NT2/D1 (cell line): ENCODE measurements around the gene IGFL4.

Experiments used
- SUZ12 ChIP-seq: IDR thresholded peaks from 2 replicates; pipeline ENCODE4 v1.6.1; 2011; ENCODE audit not compliant: insufficient read length, insufficient read depth; ENCODE audit errors: extremely low read depth
- YY1 ChIP-seq: IDR thresholded peaks from 2 replicates; pipeline ENCODE4 v1.6.1; 2011; ENCODE audit not compliant: insufficient read length, insufficient read depth

DNA sequence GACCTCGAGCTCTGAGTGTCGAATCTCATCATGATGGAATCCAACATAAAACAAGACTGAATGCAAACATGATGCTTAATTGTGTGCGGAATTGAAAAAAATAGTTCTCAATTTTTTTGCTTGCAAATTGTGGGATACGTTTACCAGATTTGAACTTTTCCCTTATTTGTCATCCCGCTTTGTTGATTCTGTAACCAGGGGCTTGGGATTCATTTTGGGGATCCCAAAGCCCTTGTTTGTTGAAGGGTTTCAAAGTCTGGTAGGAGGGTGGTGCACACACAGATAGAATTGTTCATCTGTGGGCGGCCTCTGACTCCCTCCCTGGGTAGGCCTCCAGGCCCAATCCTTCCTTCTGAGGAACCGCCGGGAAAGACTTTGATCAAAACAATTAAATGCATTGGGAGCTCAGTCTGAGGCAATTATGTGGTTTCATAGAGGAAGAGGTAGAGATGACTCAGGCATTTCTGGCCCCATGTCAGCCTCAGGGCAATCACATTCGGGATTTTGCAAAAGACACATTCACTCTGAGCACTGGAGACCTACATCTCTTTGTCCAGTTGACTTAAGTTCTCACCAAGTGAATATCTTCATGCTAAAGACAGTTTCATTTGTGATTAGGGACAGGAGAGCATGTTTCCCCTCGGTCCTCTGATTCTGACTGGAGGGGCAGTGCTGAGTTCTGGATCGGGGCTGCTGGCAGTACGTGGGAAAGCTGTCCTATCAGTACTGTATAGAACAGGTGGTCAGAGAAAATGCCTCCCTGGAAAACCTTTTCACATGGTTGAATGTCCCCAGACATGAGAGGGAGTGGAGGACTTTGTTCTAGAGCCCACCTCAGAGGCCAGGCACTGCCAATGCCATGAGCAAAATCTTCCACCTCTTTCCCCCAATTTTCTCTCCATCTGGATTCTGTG lies 27.8 kb upstream of the IGFL4 start:
- no peak for TF ChIP-seq YY1
- no peak for TF ChIP-seq SUZ12
